Ishikawa (cell line): ENCODE data around the gene TMCO2.

Source experiments
- CEBPB ChIP-seq: IDR thresholded peaks from 2 replicates; pipeline ENCODE4 v1.6.1; 2012
- CREB1 ChIP-seq: IDR thresholded peaks from 2 replicates; pipeline ENCODE4 v1.6.1; 2012; ENCODE audit warnings: low read depth
- EGR1 ChIP-seq: IDR thresholded peaks from 2 replicates; pipeline ENCODE4 v1.6.1; 2012
- EP300 ChIP-seq: IDR thresholded peaks from 2 replicates; pipeline ENCODE4 v1.6.1; 2012; ENCODE audit warnings: borderline replicate concordance
- FOXM1 ChIP-seq: IDR thresholded peaks from 2 replicates; pipeline ENCODE4 v1.6.1; 2012; ENCODE audit warnings: low read depth, borderline replicate concordance
- MAX ChIP-seq: IDR thresholded peaks from 2 replicates; pipeline ENCODE4 v1.6.1; 2012
- NFIC ChIP-seq: IDR thresholded peaks from 2 replicates; pipeline ENCODE4 v1.6.1; 2012
- RAD21 ChIP-seq: IDR thresholded peaks from 2 replicates; pipeline ENCODE4 v1.6.1; 2012; ENCODE audit warnings: low read depth
- REST ChIP-seq: IDR thresholded peaks from 2 replicates; pipeline ENCODE4 v1.6.1; 2012; ENCODE audit warnings: low read depth, mild to moderate bottlenecking
- TAF1 ChIP-seq: IDR thresholded peaks from 2 replicates; pipeline ENCODE4 v1.6.1; 2012; ENCODE audit warnings: low read depth, mild to moderate bottlenecking
- TEAD4 ChIP-seq: IDR thresholded peaks from 2 replicates; pipeline ENCODE4 v1.6.1; 2012
- USF1 ChIP-seq: IDR thresholded peaks from 2 replicates; pipeline ENCODE4 v1.6.1; 2012
- YY1 ChIP-seq: IDR thresholded peaks from 2 replicates; pipeline ENCODE4 v1.6.1; 2012; ENCODE audit warnings: low read depth

- TF ChIP-seq MAX (no peak), TEAD4 (no peak), YY1 (no peak), EP300 (no peak), CEBPB (no peak), USF1 (no peak), NFIC (no peak), EGR1 (no peak), RAD21 (no peak), REST (no peak), TAF1 (no peak), CREB1 (no peak), FOXM1 (no peak)
Measured at GRCh38 chr1:40257313-40257687, 9.6 kb downstream of the TMCO2 start.
